Liver (tissue), 3 donors: ENCODE results near the gene ARHGEF40.

ENCODE experiments used
- GABPA ChIP-seq, 2 donors: IDR thresholded peaks in 1 of 2; conservative IDR thresholded peaks in 1 of 2; 2 replicates each; pipeline ENCODE4 v1.6.1; 2016; ENCODE audit warnings: antibody characterized with exemption in 2 of 2, mild to moderate bottlenecking in 1 of 2, moderate library complexity in 1 of 2
- RAD21 ChIP-seq, 2 donors: IDR thresholded peaks; 2 replicates each; pipeline ENCODE4 v1.6.1; 2016; ENCODE audit warnings: antibody characterized with exemption in 2 of 2, mild to moderate bottlenecking in 2 of 2
- RXRA ChIP-seq, 2 donors: IDR thresholded peaks; 2 replicates each; pipeline ENCODE4 v1.6.1; 2017 to 2018; ENCODE audit warnings: antibody characterized with exemption in 2 of 2, mild to moderate bottlenecking in 1 of 2
- TF ChIP-seq, protein P1 (sequence below): fragments of 150-350 bp; IDR thresholded peaks from 2 replicates; pipeline ENCODE4 v1.5.1; 2017; ENCODE audit warnings: improper control_type of control experiment, low read depth, low read length; ENCODE audit not compliant: missing input control
- TF ChIP-seq, protein P2 (sequence below): IDR thresholded peaks from 2 replicates; pipeline ENCODE4 v1.6.1; 2016; ENCODE audit warnings: antibody characterized with exemption
- donor health status: healthy.
- donor health status: healthy.

DNA sequence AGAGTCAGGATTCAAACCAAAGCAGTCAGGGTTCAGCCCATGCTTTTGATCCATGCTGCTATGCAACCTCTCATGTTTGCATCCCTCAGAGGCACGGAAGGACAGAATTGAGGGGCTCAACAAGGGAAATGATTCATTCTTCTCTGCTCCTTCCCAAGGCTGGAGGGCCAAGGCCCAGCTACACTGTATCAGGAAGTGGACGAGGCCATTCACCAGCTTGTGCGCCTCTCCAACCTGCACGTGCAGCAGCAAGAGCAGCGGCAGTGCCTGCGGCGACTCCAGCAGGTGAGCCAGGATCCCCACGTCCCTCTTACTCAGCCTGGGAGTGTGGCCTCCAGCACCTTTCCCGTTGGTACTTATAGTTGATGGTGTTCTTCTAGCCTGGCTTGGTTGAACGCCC, 8.6 kb downstream of the ARHGEF40 start:
- TF ChIP-seq GABPA (IDR thresholded peaks at IDR 0.05 in 1 of 2, conservative IDR thresholded peaks at IDR 0.05 in 1 of 2) = no peak
- TF ChIP-seq, protein P1, sequence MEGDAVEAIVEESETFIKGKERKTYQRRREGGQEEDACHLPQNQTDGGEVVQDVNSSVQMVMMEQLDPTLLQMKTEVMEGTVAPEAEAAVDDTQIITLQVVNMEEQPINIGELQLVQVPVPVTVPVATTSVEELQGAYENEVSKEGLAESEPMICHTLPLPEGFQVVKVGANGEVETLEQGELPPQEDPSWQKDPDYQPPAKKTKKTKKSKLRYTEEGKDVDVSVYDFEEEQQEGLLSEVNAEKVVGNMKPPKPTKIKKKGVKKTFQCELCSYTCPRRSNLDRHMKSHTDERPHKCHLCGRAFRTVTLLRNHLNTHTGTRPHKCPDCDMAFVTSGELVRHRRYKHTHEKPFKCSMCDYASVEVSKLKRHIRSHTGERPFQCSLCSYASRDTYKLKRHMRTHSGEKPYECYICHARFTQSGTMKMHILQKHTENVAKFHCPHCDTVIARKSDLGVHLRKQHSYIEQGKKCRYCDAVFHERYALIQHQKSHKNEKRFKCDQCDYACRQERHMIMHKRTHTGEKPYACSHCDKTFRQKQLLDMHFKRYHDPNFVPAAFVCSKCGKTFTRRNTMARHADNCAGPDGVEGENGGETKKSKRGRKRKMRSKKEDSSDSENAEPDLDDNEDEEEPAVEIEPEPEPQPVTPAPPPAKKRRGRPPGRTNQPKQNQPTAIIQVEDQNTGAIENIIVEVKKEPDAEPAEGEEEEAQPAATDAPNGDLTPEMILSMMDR = no peak
- TF ChIP-seq, protein P2, sequence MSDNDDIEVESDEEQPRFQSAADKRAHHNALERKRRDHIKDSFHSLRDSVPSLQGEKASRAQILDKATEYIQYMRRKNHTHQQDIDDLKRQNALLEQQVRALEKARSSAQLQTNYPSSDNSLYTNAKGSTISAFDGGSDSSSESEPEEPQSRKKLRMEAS = no peak
- no peak for TF ChIP-seq RAD21 (IDR thresholded peaks at IDR 0.05)
- no peak for TF ChIP-seq RXRA (IDR thresholded peaks at IDR 0.05)
